CD14-positive monocyte (primary cell): ENCODE data around the gene FRY. TPM values are rescaled to one million over a fixed set of nuclear protein-coding genes. Genes with fewer than 3 reads are reported as not detected.

Experiments
- DNase-seq, 3 donors: peaks; one replicate each; pipeline ENCODE4 v3.0.0-alpha.2; 2011 to 2022
- H2AFZ ChIP-seq: 2 replicates; pipeline ENCODE4 v1.6.0; 2012; ENCODE audit warnings: mild to moderate bottlenecking, low read depth, low read length, inconsistent platforms; ENCODE audit not compliant: insufficient read depth, poor library complexity, severe bottlenecking
- H3K27ac ChIP-seq, 2 donors: 1 replicate in 1 of 2; 2 replicates in 1 of 2; pipeline ENCODE4 v1.5.1; 2012 to 2013; ENCODE audit warnings: low read length in 2 of 2, control low read depth in 1 of 2, inconsistent platforms in 1 of 2, low read depth in 1 of 2, mild to moderate bottlenecking in 1 of 2
- H3K27me3 ChIP-seq, 2 donors: one replicate each; pipeline versions ENCODE4 v1.6.0 to v1.6.1; 2011 to 2013; ENCODE audit warnings: low read length in 2 of 2; ENCODE audit not compliant: control insufficient read depth in 2 of 2, insufficient read depth in 2 of 2
- H3K36me3 ChIP-seq, 2 donors: replicated peaks in 1 of 2; 1 replicate in 1 of 2; 2 replicates in 1 of 2; pipeline versions ENCODE4 v1.5.1 to v1.6.1; 2012 to 2013; ENCODE audit warnings: low read length in 2 of 2, control low read depth in 1 of 2, inconsistent platforms in 1 of 2, mild to moderate bottlenecking in 1 of 2; ENCODE audit not compliant: insufficient read depth in 2 of 2, control insufficient read depth in 1 of 2
- H3K4me1 ChIP-seq, 2 donors: 1 replicate in 1 of 2; 2 replicates in 1 of 2; pipeline versions ENCODE4 v1.5.1 to v1.6.1; 2012 to 2013; ENCODE audit warnings: low read length in 2 of 2, control low read depth in 1 of 2, inconsistent platforms in 1 of 2, mild to moderate bottlenecking in 1 of 2, moderate library complexity in 1 of 2; ENCODE audit not compliant: insufficient read depth in 2 of 2, control insufficient read depth in 1 of 2
- H3K4me2 ChIP-seq: replicated peaks from 2 replicates; pipeline ENCODE3; 2012; ENCODE audit warnings: low read length, moderate library complexity, mild to moderate bottlenecking; ENCODE audit not compliant: poor library complexity, severe bottlenecking; ENCODE audit errors: extremely low read depth
- H3K4me3 ChIP-seq, 3 experiments: fragments of 200-600 bp in 1 of 3; sonication (generic) in 1 of 3; replicated peaks in 1 of 3; 1 replicate in 2 of 3; 2 replicates in 1 of 3; pipeline ENCODE4 v1.5.1; 2011 to 2013; ENCODE audit warnings: low read length in 3 of 3, mild to moderate bottlenecking in 3 of 3, control low read depth in 2 of 3, low read depth in 2 of 3, inconsistent platforms in 1 of 3, moderate library complexity in 1 of 3
- H3K79me2 ChIP-seq: 2 replicates; pipeline ENCODE4 v1.6.0; 2012; ENCODE audit warnings: mild to moderate bottlenecking, control low read depth, inconsistent platforms, low read length, moderate library complexity; ENCODE audit not compliant: insufficient read depth
- H3K9ac ChIP-seq: 2 replicates; pipeline ENCODE4 v1.6.0; 2017; ENCODE audit warnings: low read length, mild to moderate bottlenecking; ENCODE audit not compliant: insufficient read depth, poor library complexity, severe bottlenecking
- H3K9me3 ChIP-seq, 2 donors: replicated peaks in 1 of 2; 1 replicate in 1 of 2; 2 replicates in 1 of 2; pipeline versions ENCODE4 v1.5.1 to v1.6.1; 2012 to 2013; ENCODE audit warnings: low read length in 2 of 2, control low read depth in 1 of 2; ENCODE audit not compliant: control insufficient read depth in 1 of 2, insufficient read depth in 1 of 2
- H4K20me1 ChIP-seq: 2 replicates; pipeline ENCODE4 v1.6.0; 2012; ENCODE audit warnings: mild to moderate bottlenecking, low read length, control low read depth, moderate library complexity; ENCODE audit not compliant: insufficient read depth
- H3K27ac Mint-ChIP-seq, 7 donors: one replicate each; pipeline ENCODE4 v1.8.0; 2020; ENCODE audit warnings: mild to moderate bottlenecking in 7 of 7, mixed read lengths in 7 of 7, moderate library complexity in 6 of 7, inconsistent platforms in 2 of 7
- H3K27me3 Mint-ChIP-seq, 3 donors: one replicate each; pipeline ENCODE4 v1.8.0; 2021 to 2022; ENCODE audit warnings: low read depth in 3 of 3, mild to moderate bottlenecking in 3 of 3, mixed read lengths in 3 of 3, moderate library complexity in 3 of 3, inconsistent platforms in 1 of 3
- H3K36me3 Mint-ChIP-seq, 2 donors: one replicate each; pipeline ENCODE4 v1.8.0; 2020; ENCODE audit warnings: mixed read lengths in 2 of 2, inconsistent platforms in 1 of 2, mild to moderate bottlenecking in 1 of 2
- H3K4me1 Mint-ChIP-seq: one replicate; pipeline ENCODE4 v1.8.0; 2020; ENCODE audit warnings: mild to moderate bottlenecking, mixed read lengths
- H3K4me3 Mint-ChIP-seq, 2 donors: one replicate each; pipeline ENCODE4 v1.8.0; 2020; ENCODE audit warnings: mild to moderate bottlenecking in 2 of 2, mixed read lengths in 2 of 2, moderate library complexity in 1 of 2
- H3K9me3 Mint-ChIP-seq, 7 donors: one replicate each; pipeline ENCODE4 v1.8.0; 2020 to 2022; ENCODE audit warnings: mixed read lengths in 7 of 7, mild to moderate bottlenecking in 6 of 7, moderate library complexity in 6 of 7, inconsistent platforms in 2 of 7
- WGBS: methylation state at CpG from one replicate; pipeline ENCODE4 v1.1.5; 2013; ENCODE audit warnings: missing lambda C conversion rate; ENCODE audit not compliant: insufficient coverage; 5-methylcytosine and 5-hydroxymethylcytosine counted together
- intact Hi-C, 2 donors: fragments of 100-400 bp; cut with micrococcal nuclease; formaldehyde crosslinking; loops; one replicate each; pipeline versions ENCODE4 v1.15.0 to v1.15.1; 2023
- polyA plus RNA-seq, 3 donors: library from polyadenylated mRNA; depleted of rRNA in 1 of 3; unstranded in 2 of 3; stranded (reverse) in 1 of 3; fragments of 300-500 nt in 2 of 3; fragments of >200 nt in 1 of 3; fragmentation: Illumina TruSeq in 2 of 3; gene quantifications; 1 replicate in 2 of 3; 2 replicates in 1 of 3; pipeline ENCODE4 v1.2.3, GENCODE V29; 2012 to 2021
- TF ChIP-seq, protein P1 (sequence below): fragments of 200-600 bp; IDR thresholded peaks from one replicate; pipeline ENCODE4 v1.8.0; 2022; ENCODE audit warnings: antibody characterized with exemption, mild to moderate bottlenecking

FRY gene
- polyA plus RNA-seq, 3 donors, result 3.9 to 31.8 (median 5.0) TPM

- H3K4me1 ChIP-seq, result peaks cover 0 to 6% of the 10 kb centered on the region in 2 donors
- TF ChIP-seq, protein P1, sequence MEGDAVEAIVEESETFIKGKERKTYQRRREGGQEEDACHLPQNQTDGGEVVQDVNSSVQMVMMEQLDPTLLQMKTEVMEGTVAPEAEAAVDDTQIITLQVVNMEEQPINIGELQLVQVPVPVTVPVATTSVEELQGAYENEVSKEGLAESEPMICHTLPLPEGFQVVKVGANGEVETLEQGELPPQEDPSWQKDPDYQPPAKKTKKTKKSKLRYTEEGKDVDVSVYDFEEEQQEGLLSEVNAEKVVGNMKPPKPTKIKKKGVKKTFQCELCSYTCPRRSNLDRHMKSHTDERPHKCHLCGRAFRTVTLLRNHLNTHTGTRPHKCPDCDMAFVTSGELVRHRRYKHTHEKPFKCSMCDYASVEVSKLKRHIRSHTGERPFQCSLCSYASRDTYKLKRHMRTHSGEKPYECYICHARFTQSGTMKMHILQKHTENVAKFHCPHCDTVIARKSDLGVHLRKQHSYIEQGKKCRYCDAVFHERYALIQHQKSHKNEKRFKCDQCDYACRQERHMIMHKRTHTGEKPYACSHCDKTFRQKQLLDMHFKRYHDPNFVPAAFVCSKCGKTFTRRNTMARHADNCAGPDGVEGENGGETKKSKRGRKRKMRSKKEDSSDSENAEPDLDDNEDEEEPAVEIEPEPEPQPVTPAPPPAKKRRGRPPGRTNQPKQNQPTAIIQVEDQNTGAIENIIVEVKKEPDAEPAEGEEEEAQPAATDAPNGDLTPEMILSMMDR, result no peak
- Mint-ChIP-seq H3K36me3 (peaks cover 49 to 59% of the 10 kb centered on the region in 2 donors), H3K27me3 (no peaks in the 10 kb centered on the region), H3K4me1 (peaks cover 26% of the 10 kb centered on the region), H3K9me3 (no peaks in the 10 kb centered on the region), H3K4me3 (no peak overlapping the region), H3K27ac (peak overlapping the region in 3 of 7 donors; percentile 17 to 28 (median 23))
- no peak overlapping the region for H3K9ac ChIP-seq
- no peak for DNase-seq
- no peak overlapping the region for H3K4me2 ChIP-seq
- no peaks in the 10 kb centered on the region for H3K9me3 ChIP-seq
- peak overlapping the region in 1 of 2 donors; percentile 23 for H3K27ac ChIP-seq
- intact Hi-C loops, result no loop called here
- H2AFZ ChIP-seq, result no peak overlapping the region
- WGBS, result 100% methylated on average over 1 of the region's 1 CpG
- peaks cover 46% of the 10 kb centered on the region for H4K20me1 ChIP-seq
- peaks cover 31 to 71% of the 10 kb centered on the region in 2 donors for H3K36me3 ChIP-seq
- peaks cover 60% of the 10 kb centered on the region for H3K79me2 ChIP-seq
- no peaks in the 10 kb centered on the region for H3K27me3 ChIP-seq
- no peak overlapping the region for H3K4me3 ChIP-seq
Observed at GRCh38 chr13:32080328-32080744, 48.8 kb downstream of the FRY start.

GRCh38 chr13:32081591-32081990, 50.0 kb downstream of the FRY start:
- intact Hi-C loops, result no loop called here
- H3K4me2 ChIP-seq, result no peak overlapping the region
- H3K4me1 ChIP-seq, result peaks cover 0 to 4% of the 10 kb centered on the region in 2 donors
- Mint-ChIP-seq H3K4me3 (no peak overlapping the region), H3K27ac (peak overlapping the region in 2 of 7 donors; percentile 18 to 27), H3K9me3 (no peaks in the 10 kb centered on the region), H3K4me1 (peaks cover 23% of the 10 kb centered on the region), H3K36me3 (peaks cover 58 to 71% of the 10 kb centered on the region in 2 donors), H3K27me3 (no peaks in the 10 kb centered on the region)
- H3K27ac ChIP-seq, result peak overlapping the region in 1 of 2 donors; percentile 23
- no peak overlapping the region for H3K9ac ChIP-seq
- no peak overlapping the region for H3K4me3 ChIP-seq
- peaks cover 37% of the 10 kb centered on the region for H4K20me1 ChIP-seq
- H2AFZ ChIP-seq, result no peak overlapping the region
- peaks cover 52% of the 10 kb centered on the region for H3K79me2 ChIP-seq
- no peaks in the 10 kb centered on the region for H3K9me3 ChIP-seq
- peaks cover 38 to 83% of the 10 kb centered on the region in 2 donors for H3K36me3 ChIP-seq
- 100% methylated on average over 1 of the region's 2 CpGs for WGBS
- H3K27me3 ChIP-seq, result no peaks in the 10 kb centered on the region
- DNase-seq, result no peak
- TF ChIP-seq, protein P1, result no peak
